K562 (cell line): ENCODE results near the gene SH3BP5L. TPM values are rescaled to one million over a fixed set of nuclear protein-coding genes. Genes with fewer than 3 reads are reported as not detected.

Experiments used
- ARHGAP35 ChIP-seq: fragments of 450-650 bp; IDR thresholded peaks from 2 replicates; pipeline ENCODE4 v1.6.1; 2018; ENCODE audit not compliant: partially characterized antibody
- FOXK1 ChIP-seq: sonication (generic); formaldehyde crosslinking; IDR thresholded peaks from 2 replicates; pipeline ENCODE4 v1.8.0; 2022; ENCODE audit warnings: missing genetic modification reagents, mild to moderate bottlenecking, borderline replicate concordance
- HDAC3 ChIP-seq: fragments of 450-650 bp; IDR thresholded peaks from 2 replicates; pipeline ENCODE4 v1.6.1; 2018; ENCODE audit warnings: borderline replicate concordance, mild to moderate bottlenecking, moderate library complexity; ENCODE audit not compliant: partially characterized antibody
- HLTF ChIP-seq: fragments of 450-650 bp; IDR thresholded peaks from 2 replicates; pipeline ENCODE4 v1.6.1; 2016
- KDM2B ChIP-seq: fragments of 250-450 bp; sonication (Bioruptor Pico); IDR thresholded peaks from 2 replicates; pipeline ENCODE4 v1.8.0; 2021; ENCODE audit warnings: mild to moderate bottlenecking, moderate library complexity
- MEF2A ChIP-seq: IDR thresholded peaks from 2 replicates; pipeline ENCODE4 v1.6.1; 2011; ENCODE audit warnings: low read depth, mild to moderate bottlenecking, low read length, moderate library complexity; ENCODE audit not compliant: control insufficient read depth
- NFATC3 ChIP-seq: fragments of 450-650 bp; IDR thresholded peaks from 2 replicates; pipeline ENCODE4 v1.6.1; 2017; ENCODE audit warnings: mild to moderate bottlenecking
- NFE2L1 ChIP-seq: fragments of 450-650 bp; IDR thresholded peaks from 2 replicates; pipeline ENCODE4 v1.6.1; 2016; ENCODE audit warnings: missing genetic modification characterization, low read depth, mild to moderate bottlenecking, missing compliant biosample characterization, moderate library complexity, borderline replicate concordance
- NFXL1 ChIP-seq: fragments of 450-650 bp; formaldehyde crosslinking; IDR thresholded peaks from 2 replicates; pipeline ENCODE4 v1.4.0; 2021; ENCODE audit warnings: mild to moderate bottlenecking
- PTBP1 ChIP-seq: fragments of 200-400 bp; formaldehyde crosslinking; IDR thresholded peaks from 2 replicates; pipeline ENCODE4 v1.6.1; 2017; ENCODE audit warnings: low read depth, low read length
- RBM22 ChIP-seq: fragments of 200-400 bp; formaldehyde crosslinking; IDR thresholded peaks from 2 replicates; pipeline ENCODE4 v1.6.1; 2018; ENCODE audit warnings: low read length, low read depth; ENCODE audit not compliant: poor library complexity, severe bottlenecking
- SAFB ChIP-seq: fragments of 200-400 bp; formaldehyde crosslinking; IDR thresholded peaks from 2 replicates; pipeline ENCODE4 v1.6.1; 2017; ENCODE audit warnings: low read depth, low read length, borderline replicate concordance
- SMARCE1 ChIP-seq: fragments of 450-650 bp; IDR thresholded peaks from 2 replicates; pipeline ENCODE4 v1.7.1; 2016; ENCODE audit warnings: mild to moderate bottlenecking
- SREBF1 ChIP-seq: fragments of 150-350 bp; IDR thresholded peaks from 2 replicates; pipeline ENCODE4 v1.6.1; 2014; ENCODE audit warnings: antibody characterized with exemption, low read depth, low read length, borderline replicate concordance
- TAL1 ChIP-seq: fragments of 450-650 bp; IDR thresholded peaks from 2 replicates; pipeline ENCODE4 v1.6.1; 2016; ENCODE audit warnings: mild to moderate bottlenecking
- TEAD1 ChIP-seq, 2 experiments: fragments of 450-650 bp in 1 of 2; sonication (generic) in 1 of 2; formaldehyde crosslinking; IDR thresholded peaks; 2 replicates each; pipeline versions ENCODE4 v1.4.0 to v1.8.0; 2020 to 2022; ENCODE audit warnings: mild to moderate bottlenecking in 2 of 2, missing genetic modification reagents in 1 of 2
- U2AF1 ChIP-seq: fragments of 200-400 bp; formaldehyde crosslinking; optimal IDR thresholded peaks from 2 replicates; pipeline ENCODE3; 2017; ENCODE audit warnings: mild to moderate bottlenecking, low read depth, low read length, moderate library complexity
- ZBTB33 ChIP-seq: sonication (generic); formaldehyde crosslinking; IDR thresholded peaks from 2 replicates; pipeline ENCODE4 v1.8.1; 2023; ENCODE audit warnings: mild to moderate bottlenecking, missing genetic modification reagents
- ZFX ChIP-seq: sonication (generic); formaldehyde crosslinking; IDR thresholded peaks from 2 replicates; pipeline ENCODE4 v1.8.0; 2022; ENCODE audit warnings: mild to moderate bottlenecking, missing genetic modification reagents, moderate library complexity
- ZNF175 ChIP-seq: fragments of 200-800 bp; sonication (Bioruptor generic); IDR thresholded peaks from 2 replicates; pipeline ENCODE4 v1.6.1; 2016; ENCODE audit warnings: low read depth, mild to moderate bottlenecking, missing genetic modification characterization, missing compliant biosample characterization
- ZNF589 ChIP-seq: fragments of 200-800 bp; sonication (Bioruptor generic); IDR thresholded peaks from 2 replicates; pipeline ENCODE4 v1.6.1; 2016; ENCODE audit warnings: low read depth, missing genetic modification characterization, missing compliant biosample characterization
- ZNF717 ChIP-seq: fragments of 250-450 bp; sonication (Bioruptor Pico); IDR thresholded peaks from 2 replicates; pipeline ENCODE4 v1.5.0; 2021
- polyA plus RNA-seq, 8 experiments: library from polyadenylated mRNA; depleted of rRNA in 4 of 8; stranded (reverse) in 5 of 8; unstranded in 3 of 8; fragments of >200 nt; fragmentation: Nextera tagmentation in 2 of 8; fragmentation: Illumina TruSeq in 1 of 8; extraction: Ambion mirVana in 2 of 8; extraction: Trizol in 1 of 8; gene quantifications; 2 replicates each; pipeline versions ENCODE4 v1.2.1 to v1.2.3, GENCODE V29; 2011 to 2014; ENCODE audit warnings: inconsistent platforms in 1 of 8, missing spikeins in 1 of 8
- total RNA-seq, 7 experiments: library from RNA; depleted of rRNA in 6 of 7; stranded (reverse); fragments of >200 nt in 6 of 7; fragmentation: Illumina TruSeq in 2 of 7; extraction: Trizol in 2 of 7; gene quantifications; 2 replicates each; pipeline versions ENCODE4 v1.2.1 to v1.2.3, GENCODE V29; 2011 to 2021; ENCODE audit warnings: low replicate concordance in 1 of 7
- TF ChIP-seq, protein P1 (sequence below): sonication (generic); formaldehyde crosslinking; IDR thresholded peaks from 2 replicates; pipeline ENCODE4 v1.8.0; 2022; ENCODE audit warnings: mild to moderate bottlenecking, missing genetic modification reagents, borderline replicate concordance
- TF ChIP-seq, protein P2 (sequence below): fragments of 450-650 bp; IDR thresholded peaks from 2 replicates; pipeline ENCODE4 v1.6.1; 2016; ENCODE audit warnings: low read depth, mild to moderate bottlenecking, moderate library complexity

The SH3BP5L gene
- total and polyA plus RNA-seq, 9 of the 15 experiments (the other 6 are each of a cell fraction or from before 2014, with no cell fraction given): 1.9 to 26.5 (median 15.8) TPM

DNA sequence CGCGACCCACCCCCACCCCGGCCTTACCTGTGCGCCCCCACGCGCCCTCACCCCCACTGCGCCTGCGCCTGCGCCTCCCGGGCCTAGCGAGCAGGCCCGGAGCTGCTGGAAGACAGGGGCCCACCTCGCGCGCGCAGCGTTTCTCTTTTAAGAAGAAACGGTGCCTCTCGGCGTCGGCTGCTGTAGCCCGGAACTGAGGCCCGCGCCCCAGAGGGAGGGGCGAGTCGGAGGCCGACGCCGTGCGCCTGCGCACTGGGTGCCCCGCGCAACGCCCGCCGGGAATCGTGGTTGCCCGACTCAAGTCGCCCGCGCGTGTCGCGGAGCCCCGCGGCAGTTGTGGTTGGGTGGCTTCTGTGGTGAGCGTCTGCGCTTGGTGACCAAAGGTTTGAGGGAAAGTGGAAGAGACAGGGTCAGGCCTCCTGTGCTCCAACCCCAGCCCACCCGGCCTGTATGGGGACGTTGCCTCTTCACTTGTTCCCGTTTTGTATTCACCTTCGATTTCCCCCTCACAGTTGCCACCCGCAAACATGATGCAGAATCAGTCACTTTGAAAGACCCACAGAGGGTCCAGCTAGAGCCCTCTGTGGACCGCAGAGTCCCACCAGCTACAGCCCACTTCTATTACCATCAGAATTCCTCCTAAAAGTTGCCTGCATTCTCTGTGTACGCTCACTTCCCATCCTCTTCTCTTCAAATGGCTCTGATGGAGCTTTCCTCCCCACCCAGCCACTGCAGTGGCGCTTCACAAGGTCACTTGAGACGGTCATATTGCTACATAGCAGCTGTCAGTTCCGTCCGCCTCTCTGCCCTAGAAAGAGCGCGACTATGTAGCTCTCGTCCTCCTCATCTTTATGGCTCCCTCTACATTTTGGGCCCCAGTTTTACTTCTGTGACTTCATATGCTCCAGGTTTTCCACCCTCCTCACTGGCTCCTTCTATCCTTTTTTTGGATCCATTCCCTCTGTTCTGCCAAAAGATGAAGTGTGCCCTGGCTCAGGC lies 33.5 kb upstream of the SH3BP5L start, which contains the start of gene ZNF692 (continued):
- TF ChIP-seq, protein P1, sequence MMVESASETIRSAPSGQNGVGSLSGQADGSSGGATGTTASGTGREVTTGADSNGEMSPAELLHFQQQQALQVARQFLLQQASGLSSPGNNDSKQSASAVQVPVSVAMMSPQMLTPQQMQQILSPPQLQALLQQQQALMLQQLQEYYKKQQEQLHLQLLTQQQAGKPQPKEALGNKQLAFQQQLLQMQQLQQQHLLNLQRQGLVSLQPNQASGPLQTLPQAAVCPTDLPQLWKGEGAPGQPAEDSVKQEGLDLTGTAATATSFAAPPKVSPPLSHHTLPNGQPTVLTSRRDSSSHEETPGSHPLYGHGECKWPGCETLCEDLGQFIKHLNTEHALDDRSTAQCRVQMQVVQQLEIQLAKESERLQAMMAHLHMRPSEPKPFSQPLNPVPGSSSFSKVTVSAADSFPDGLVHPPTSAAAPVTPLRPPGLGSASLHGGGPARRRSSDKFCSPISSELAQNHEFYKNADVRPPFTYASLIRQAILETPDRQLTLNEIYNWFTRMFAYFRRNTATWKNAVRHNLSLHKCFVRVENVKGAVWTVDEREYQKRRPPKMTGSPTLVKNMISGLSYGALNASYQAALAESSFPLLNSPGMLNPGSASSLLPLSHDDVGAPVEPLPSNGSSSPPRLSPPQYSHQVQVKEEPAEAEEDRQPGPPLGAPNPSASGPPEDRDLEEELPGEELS (CRISPR knock-in tag): no peak
- no peak for TF ChIP-seq PTBP1
- TF ChIP-seq ZNF717 (CRISPR knock-in tag): no peak
- no peak for TF ChIP-seq ZNF175
- TF ChIP-seq ARHGAP35: no peak
- peak; percentile 75 for TF ChIP-seq RBM22
- peak; percentile 86 for TF ChIP-seq SAFB
- TF ChIP-seq, protein P2, sequence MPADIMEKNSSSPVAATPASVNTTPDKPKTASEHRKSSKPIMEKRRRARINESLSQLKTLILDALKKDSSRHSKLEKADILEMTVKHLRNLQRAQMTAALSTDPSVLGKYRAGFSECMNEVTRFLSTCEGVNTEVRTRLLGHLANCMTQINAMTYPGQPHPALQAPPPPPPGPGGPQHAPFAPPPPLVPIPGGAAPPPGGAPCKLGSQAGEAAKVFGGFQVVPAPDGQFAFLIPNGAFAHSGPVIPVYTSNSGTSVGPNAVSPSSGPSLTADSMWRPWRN: no peak
- TF ChIP-seq ZFX (CRISPR knock-in tag): peak; percentile 92
- TF ChIP-seq U2AF1: peak; percentile 44
- peak; percentile 37; the same call in 1 of the 2 replicates for TF ChIP-seq FOXK1 (CRISPR knock-in tag)
- TF ChIP-seq HLTF: peak; percentile 9; the same call in 1 of the 2 replicates
- TF ChIP-seq ZNF589 (CRISPR knock-in tag): peak; percentile 34; the same call in 1 of the 2 replicates
- TF ChIP-seq TEAD1 (CRISPR knock-in tag; IDR thresholded peaks at IDR 0.05): no peak
- TF ChIP-seq KDM2B (CRISPR knock-in tag): no peak
- no peak for TF ChIP-seq SREBF1
- TF ChIP-seq MEF2A: no peak
- TF ChIP-seq NFE2L1: no peak
- TF ChIP-seq TAL1: no peak
- TF ChIP-seq SMARCE1: no peak; the same call in 1 of the 2 replicates
- TF ChIP-seq ZBTB33 (CRISPR knock-in tag): peak; percentile 57
- TF ChIP-seq NFXL1 (CRISPR knock-in tag): peak; percentile 58; the same call in 1 of the 2 replicates
- TF ChIP-seq NFATC3: no peak
- TF ChIP-seq HDAC3: no peak
